Naive B cell (primary cell): ENCODE measurements around the gene FBXO3. TPM values are rescaled to one million over a fixed set of nuclear protein-coding genes. Genes with fewer than 3 reads are reported as not detected.
"Not testable (repeated sequence)": the region's sequence is repeated elsewhere in the genome, so short reads cannot be mapped to it uniquely, and the experiment has no call there.

Experiments used
- ATAC-seq, 2 donors: fragments of 150-1000 bp; cut with Tn5 transposase; 2 replicates each; pipeline ENCODE4 v1.10.0; 2021; ENCODE audit warnings: low read depth in 2 of 2, mild to moderate bottlenecking in 2 of 2, moderate library complexity in 2 of 2
- DNase-seq: peaks from one replicate; pipeline ENCODE4 v3.0.0; 2022
- H3K27ac Mint-ChIP-seq, 6 donors: one replicate each; pipeline ENCODE4 v1.8.0; 2020 to 2022; ENCODE audit warnings: mild to moderate bottlenecking in 6 of 6, mixed read lengths in 6 of 6, moderate library complexity in 5 of 6, inconsistent platforms in 2 of 6
- H3K27me3 Mint-ChIP-seq, 3 donors: one replicate each; pipeline ENCODE4 v1.8.0; 2021 to 2022; ENCODE audit warnings: mixed read lengths in 3 of 3, mild to moderate bottlenecking in 1 of 3
- H3K36me3 Mint-ChIP-seq, 2 donors: one replicate each; pipeline ENCODE4 v1.8.0; 2020 to 2022; ENCODE audit warnings: mixed read lengths in 2 of 2, inconsistent platforms in 1 of 2, mild to moderate bottlenecking in 1 of 2
- H3K4me1 Mint-ChIP-seq, 3 donors: one replicate each; pipeline ENCODE4 v1.8.0; 2020 to 2022; ENCODE audit warnings: mixed read lengths in 3 of 3, inconsistent platforms in 1 of 3, mild to moderate bottlenecking in 1 of 3, moderate library complexity in 1 of 3
- H3K4me3 Mint-ChIP-seq, 8 donors: one replicate each; pipeline ENCODE4 v1.8.0; 2020 to 2022; ENCODE audit warnings: mild to moderate bottlenecking in 8 of 8, mixed read lengths in 8 of 8, moderate library complexity in 8 of 8, inconsistent platforms in 2 of 8
- H3K9me3 Mint-ChIP-seq, 7 donors: one replicate each; pipeline ENCODE4 v1.8.0; 2020 to 2022; ENCODE audit warnings: mixed read lengths in 7 of 7, mild to moderate bottlenecking in 5 of 7, inconsistent platforms in 2 of 7, moderate library complexity in 1 of 7
- polyA plus RNA-seq, 6 donors: library from polyadenylated mRNA; unstranded; fragments of 300-500 nt; fragmentation: Illumina TruSeq; gene quantifications; one replicate each; pipeline ENCODE4 v1.2.3, GENCODE V29; 2021; ENCODE audit warnings: low read depth in 6 of 6

Gene FBXO3
- polyA plus RNA-seq, 6 donors from 2014 or later: 19.5 to 32.7 (median 28.6) TPM

GRCh38 chr11:33713856-33714398 lies 60.4 kb downstream of the FBXO3 start:
- no peaks in the 10 kb centered on the region for H3K9me3 Mint-ChIP-seq
- H3K4me1 Mint-ChIP-seq: no peaks in the 10 kb centered on the region
- H3K36me3 Mint-ChIP-seq: peaks cover 6% of the 10 kb centered on the region in 2 donors
- H3K4me3 Mint-ChIP-seq: no peak overlapping the region
- DNase-seq: no peak
- no peak overlapping the region for H3K27ac Mint-ChIP-seq
- no peak for ATAC-seq
- no peaks in the 10 kb centered on the region for H3K27me3 Mint-ChIP-seq

GRCh38 chr11:33713151-33713855 lies 61.0 kb downstream of the FBXO3 start:
- Mint-ChIP-seq H3K9me3 (no peaks in the 10 kb centered on the region), H3K27me3 (no peaks in the 10 kb centered on the region), H3K4me3 (no peak overlapping the region), H3K36me3 (peaks cover 9 to 11% of the 10 kb centered on the region in 2 donors), H3K4me1 (no peaks in the 10 kb centered on the region), H3K27ac (no peak overlapping the region)
- no peak for DNase-seq
- ATAC-seq: no peak

- no peak for DNase-seq
- Mint-ChIP-seq H3K36me3 (peaks cover 9 to 11% of the 10 kb centered on the region in 2 donors), H3K27me3 (no peaks in the 10 kb centered on the region), H3K9me3 (no peaks in the 10 kb centered on the region), H3K4me1 (no peaks in the 10 kb centered on the region), H3K27ac (no peak overlapping the region), H3K4me3 (no peak overlapping the region)
- no peak for ATAC-seq
Measured at GRCh38 chr11:33712436-33712835, 61.9 kb downstream of the FBXO3 start.

- ATAC-seq: no peak
- Mint-ChIP-seq H3K27me3 (no peaks in the 10 kb centered on the region), H3K4me1 (no peaks in the 10 kb centered on the region), H3K36me3 (peaks cover 9 to 11% of the 10 kb centered on the region in 2 donors), H3K4me3 (no peak overlapping the region), H3K27ac (no peak overlapping the region), H3K9me3 (no peaks in the 10 kb centered on the region)
- DNase-seq: no peak
Measured at GRCh38 chr11:33709466-33709865, 64.9 kb downstream of the FBXO3 start.

- no peaks in the 10 kb centered on the region for H3K9me3 Mint-ChIP-seq
- no peaks in the 10 kb centered on the region for H3K27me3 Mint-ChIP-seq
- DNase-seq: no peak
- H3K4me3 Mint-ChIP-seq: no peak overlapping the region
- H3K27ac Mint-ChIP-seq: no peak overlapping the region
- no peaks in the 10 kb centered on the region for H3K4me1 Mint-ChIP-seq
- no peak for ATAC-seq
- H3K36me3 Mint-ChIP-seq: peaks cover 9 to 11% of the 10 kb centered on the region in 2 donors
Measured at GRCh38 chr11:33708985-33709384, 65.3 kb downstream of the FBXO3 start.

- H3K4me1 Mint-ChIP-seq, DNase-seq, H3K27ac Mint-ChIP-seq, H3K4me3 Mint-ChIP-seq, H3K9me3 Mint-ChIP-seq, H3K27me3 Mint-ChIP-seq, ATAC-seq: not testable (repeated sequence)
- H3K36me3 Mint-ChIP-seq: peaks cover 9 to 11% of the 10 kb centered on the region in 2 donors
Measured at GRCh38 chr11:33707831-33708230, 66.5 kb downstream of the FBXO3 start.

- Mint-ChIP-seq H3K9me3 (no peaks in the 10 kb centered on the region), H3K36me3 (peaks cover 9 to 11% of the 10 kb centered on the region in 2 donors), H3K4me1 (no peaks in the 10 kb centered on the region), H3K27me3 (no peaks in the 10 kb centered on the region), H3K4me3 (no peak overlapping the region), H3K27ac (no peak overlapping the region)
- DNase-seq: no peak
- ATAC-seq: no peak
Measured at GRCh38 chr11:33706966-33707365, 67.4 kb downstream of the FBXO3 start.

- Mint-ChIP-seq H3K4me3 (no peak overlapping the region), H3K27ac (no peak overlapping the region), H3K27me3 (no peaks in the 10 kb centered on the region), H3K4me1 (peaks cover 0 to under 1% (median under 1%) of the 10 kb centered on the region in 3 donors), H3K9me3 (no peaks in the 10 kb centered on the region), H3K36me3 (peaks cover 9 to 11% of the 10 kb centered on the region in 2 donors)
- ATAC-seq: no peak
- DNase-seq: no peak
Measured at GRCh38 chr11:33706546-33706945, 67.8 kb downstream of the FBXO3 start.

- DNase-seq: no peak
- no peak for ATAC-seq
- no peaks in the 10 kb centered on the region for H3K27me3 Mint-ChIP-seq
- peaks cover 8 to 15% (median 12%) of the 10 kb centered on the region in 3 donors for H3K4me1 Mint-ChIP-seq
- H3K27ac Mint-ChIP-seq: no peak overlapping the region
- no peaks in the 10 kb centered on the region for H3K9me3 Mint-ChIP-seq
- peaks cover 5 to 8% of the 10 kb centered on the region in 2 donors for H3K36me3 Mint-ChIP-seq
- no peak overlapping the region for H3K4me3 Mint-ChIP-seq
Measured at GRCh38 chr11:33704240-33705002, 69.9 kb downstream of the FBXO3 start.

- ATAC-seq: no peak
- DNase-seq: no peak
- Mint-ChIP-seq H3K4me1 (peaks cover 8 to 15% (median 12%) of the 10 kb centered on the region in 3 donors), H3K27ac (no peak overlapping the region), H3K9me3 (no peaks in the 10 kb centered on the region), H3K36me3 (peaks cover 2 to 3% of the 10 kb centered on the region in 2 donors), H3K27me3 (no peaks in the 10 kb centered on the region), H3K4me3 (no peak overlapping the region)
Measured at GRCh38 chr11:33703788-33704187, 70.5 kb downstream of the FBXO3 start.

- Mint-ChIP-seq H3K4me1 (peaks cover 8 to 15% (median 12%) of the 10 kb centered on the region in 3 donors), H3K4me3 (no peak overlapping the region), H3K27ac (no peak overlapping the region), H3K27me3 (peaks cover 0 to under 1% (median 0%) of the 10 kb centered on the region in 3 donors), H3K36me3 (no peaks in the 10 kb centered on the region), H3K9me3 (no peaks in the 10 kb centered on the region)
- ATAC-seq: no peak
- no peak for DNase-seq
Measured at GRCh38 chr11:33703234-33703633, 71.1 kb downstream of the FBXO3 start.

- Mint-ChIP-seq H3K9me3 (no peaks in the 10 kb centered on the region), H3K4me1 (peaks cover 13 to 20% (median 13%) of the 10 kb centered on the region in 3 donors), H3K27ac (peak overlapping the region in 1 of 6 donors; percentile 16), H3K36me3 (no peaks in the 10 kb centered on the region), H3K4me3 (peak overlapping the region; percentile 72 to 97 (median 94)), H3K27me3 (peaks cover 1 to 12% (median 3%) of the 10 kb centered on the region in 3 donors)
- ATAC-seq (no peak), DNase-seq (no peak)
Measured at GRCh38 chr11:33701302-33702230, 72.8 kb downstream of the FBXO3 start.
